ENCODE data around the gene STIM1.

GRCh38 chr11:3989276-3989920 lies 133.9 kb downstream of the STIM1 start:
- TF ChIP-seq CTCF (IDR thresholded peaks at IDR 0.05; ENCODE audit: insufficient read depth, low read length, poor library complexity, severe bottlenecking) (no peak), EZH2phosphoT487 (conservative IDR thresholded peaks at IDR 0.05; ENCODE audit: low read length) (no peak)

Measured in SU-DHL-6 (cell line).